ENCODE results near the gene APOA5.

APOA5 gene

GRCh38 chr11:116823031-116823843, 31.6 kb upstream of the APOA5 start, which contains the start of gene APOA4:
Gene APOA4 (minus strand): TSS chr11:116823304. CDS start chr11:116823191, 113 bp downstream.
- Histone ChIP-seq H3K4me3 (ENCODE audit: low read length) (no peak within 1 kb of the TSS), H2BK15ac (replicated peaks; ENCODE audit: low read depth) (no peak within 1 kb of the TSS), H3K9ac (ENCODE audit: low read length) (no peak within 1 kb of the TSS), H2AK5ac (ENCODE audit: low read length) (no peak within 1 kb of the TSS), H3K79me1 (ENCODE audit: low read length) (no peaks in the 10 kb centered on the region), H4K8ac (ENCODE audit: low read depth, low read length) (no peak within 1 kb of the TSS), H3K79me2 (ENCODE audit: control insufficient read depth, insufficient read depth, low read length) (no peaks in the 10 kb centered on the region), H2BK120ac (ENCODE audit: low read depth, low read length) (no peak within 1 kb of the TSS), H3K27ac (ENCODE audit: low read depth, low read length) (no peak within 1 kb of the TSS), H3K36me3 (ENCODE audit: control insufficient read depth, insufficient read depth, low read length) (no peaks in the 10 kb centered on the region), H3K27me3 (ENCODE audit: insufficient read depth, low read length, poor library complexity) (no peaks in the 10 kb centered on the region), H3K56ac (ENCODE audit: low read length) (no peak within 1 kb of the TSS), H2BK5ac (ENCODE audit: low read length) (no peak within 1 kb of the TSS), H3K4me2 (ENCODE audit: low read length) (no peak within 1 kb of the TSS), H4K5ac (ENCODE audit: low read length) (no peak within 1 kb of the TSS), H3K4me1 (ENCODE audit: control insufficient read depth, low read depth, low read length) (no peaks in the 10 kb centered on the region), H3K4ac (ENCODE audit: low read depth, low read length) (no peak within 1 kb of the TSS), H3K18ac (ENCODE audit: low read length) (no peak within 1 kb of the TSS), H3K23ac (ENCODE audit: low read length) (no peak within 1 kb of the TSS)
- no peak for DNase-seq
- no CpG with 5 or more reads among the region's 16 CpGs for WGBS (ENCODE audit: extremely low coverage, insufficient coverage, low lambda C conversion rate)

- H3K4me1 ChIP-seq (ENCODE audit: control insufficient read depth, low read depth, low read length): no peaks in the 10 kb centered on the region
- no peak overlapping the region for H3K9ac ChIP-seq (ENCODE audit: low read length)
- no peak overlapping the region for H2BK15ac ChIP-seq (replicated peaks; ENCODE audit: low read depth)
- H3K79me1 ChIP-seq (ENCODE audit: low read length): no peaks in the 10 kb centered on the region
- no peak overlapping the region for H2BK120ac ChIP-seq (ENCODE audit: low read depth, low read length)
- no peak overlapping the region for H3K56ac ChIP-seq (ENCODE audit: low read length)
- no peaks in the 10 kb centered on the region for H3K27me3 ChIP-seq (ENCODE audit: insufficient read depth, low read length, poor library complexity)
- H3K4me2 ChIP-seq (ENCODE audit: low read length): no peak overlapping the region
- H2AK5ac ChIP-seq (ENCODE audit: low read length): no peak overlapping the region
- H3K4me3 ChIP-seq (ENCODE audit: low read length): no peak overlapping the region
- no peak for DNase-seq
- no peak overlapping the region for H2BK5ac ChIP-seq (ENCODE audit: low read length)
- WGBS (ENCODE audit: extremely low coverage, insufficient coverage, low lambda C conversion rate): no CpG with 5 or more reads among the region's 5 CpGs
- no peak overlapping the region for H4K8ac ChIP-seq (ENCODE audit: low read depth, low read length)
- no peak overlapping the region for H4K5ac ChIP-seq (ENCODE audit: low read length)
- no peak overlapping the region for H3K4ac ChIP-seq (ENCODE audit: low read depth, low read length)
- H3K79me2 ChIP-seq (ENCODE audit: control insufficient read depth, insufficient read depth, low read length): no peaks in the 10 kb centered on the region
- no peak overlapping the region for H3K23ac ChIP-seq (ENCODE audit: low read length)
- no peak overlapping the region for H3K27ac ChIP-seq (ENCODE audit: low read depth, low read length)
- H3K18ac ChIP-seq (ENCODE audit: low read length): no peak overlapping the region
- H3K36me3 ChIP-seq (ENCODE audit: control insufficient read depth, insufficient read depth, low read length): no peaks in the 10 kb centered on the region
These were observed 30.9 kb upstream of the APOA5 start for GRCh38 chr11:116822575-116822974.

GRCh38 chr11:116821050-116821918, 29.6 kb upstream of the APOA5 start:
- no peak overlapping the region for H3K9ac ChIP-seq (ENCODE audit: low read length)
- H4K5ac ChIP-seq (ENCODE audit: low read length): no peak overlapping the region
- no peak overlapping the region for H2AK5ac ChIP-seq (ENCODE audit: low read length)
- no peak overlapping the region for H4K8ac ChIP-seq (ENCODE audit: low read depth, low read length)
- no peak overlapping the region for H2BK15ac ChIP-seq (replicated peaks; ENCODE audit: low read depth)
- H2BK5ac ChIP-seq (ENCODE audit: low read length): no peak overlapping the region
- WGBS (ENCODE audit: extremely low coverage, insufficient coverage, low lambda C conversion rate): no CpG with 5 or more reads among the region's 51 CpGs
- no peak overlapping the region for H3K4me3 ChIP-seq (ENCODE audit: low read length)
- no peaks in the 10 kb centered on the region for H3K4me1 ChIP-seq (ENCODE audit: control insufficient read depth, low read depth, low read length)
- H3K4me2 ChIP-seq (ENCODE audit: low read length): no peak overlapping the region
- H2BK120ac ChIP-seq (ENCODE audit: low read depth, low read length): no peak overlapping the region
- no peaks in the 10 kb centered on the region for H3K79me2 ChIP-seq (ENCODE audit: control insufficient read depth, insufficient read depth, low read length)
- no peak overlapping the region for H3K27ac ChIP-seq (ENCODE audit: low read depth, low read length)
- no peak overlapping the region for H3K56ac ChIP-seq (ENCODE audit: low read length)
- no peak overlapping the region for H3K18ac ChIP-seq (ENCODE audit: low read length)
- no peaks in the 10 kb centered on the region for H3K36me3 ChIP-seq (ENCODE audit: control insufficient read depth, insufficient read depth, low read length)
- H3K23ac ChIP-seq (ENCODE audit: low read length): no peak overlapping the region
- H3K27me3 ChIP-seq (ENCODE audit: insufficient read depth, low read length, poor library complexity): no peaks in the 10 kb centered on the region
- no peaks in the 10 kb centered on the region for H3K79me1 ChIP-seq (ENCODE audit: low read length)
- H3K4ac ChIP-seq (ENCODE audit: low read depth, low read length): no peak overlapping the region
- DNase-seq: no peak

GRCh38 chr11:116819049-116819448, 27.4 kb upstream of the APOA5 start:
- Histone ChIP-seq H3K27me3 (ENCODE audit: insufficient read depth, low read length, poor library complexity) (no peaks in the 10 kb centered on the region), H3K9ac (ENCODE audit: low read length) (no peak overlapping the region), H4K8ac (ENCODE audit: low read depth, low read length) (no peak overlapping the region), H3K23ac (ENCODE audit: low read length) (no peak overlapping the region), H3K4me2 (ENCODE audit: low read length) (no peak overlapping the region), H3K79me2 (ENCODE audit: control insufficient read depth, insufficient read depth, low read length) (no peaks in the 10 kb centered on the region), H3K79me1 (ENCODE audit: low read length) (no peaks in the 10 kb centered on the region), H2AK5ac (ENCODE audit: low read length) (no peak overlapping the region), H2BK120ac (ENCODE audit: low read depth, low read length) (no peak overlapping the region), H4K5ac (ENCODE audit: low read length) (no peak overlapping the region), H3K27ac (ENCODE audit: low read depth, low read length) (no peak overlapping the region), H3K36me3 (ENCODE audit: control insufficient read depth, insufficient read depth, low read length) (no peaks in the 10 kb centered on the region), H3K4me1 (ENCODE audit: control insufficient read depth, low read depth, low read length) (no peaks in the 10 kb centered on the region), H3K18ac (ENCODE audit: low read length) (no peak overlapping the region), H3K4me3 (ENCODE audit: low read length) (no peak overlapping the region), H2BK15ac (replicated peaks; ENCODE audit: low read depth) (no peak overlapping the region), H3K56ac (ENCODE audit: low read length) (no peak overlapping the region), H2BK5ac (ENCODE audit: low read length) (no peak overlapping the region), H3K4ac (ENCODE audit: low read depth, low read length) (no peak overlapping the region)
- no peak for DNase-seq
- WGBS (ENCODE audit: extremely low coverage, insufficient coverage, low lambda C conversion rate): no CpG with 5 or more reads among the region's 9 CpGs

- Histone ChIP-seq H4K8ac (ENCODE audit: low read depth, low read length) (no peak overlapping the region), H4K5ac (ENCODE audit: low read length) (no peak overlapping the region), H2BK120ac (ENCODE audit: low read depth, low read length) (no peak overlapping the region), H3K27me3 (ENCODE audit: insufficient read depth, low read length, poor library complexity) (no peaks in the 10 kb centered on the region), H2AK5ac (ENCODE audit: low read length) (no peak overlapping the region), H3K79me1 (ENCODE audit: low read length) (no peaks in the 10 kb centered on the region), H3K9ac (ENCODE audit: low read length) (no peak overlapping the region), H2BK15ac (replicated peaks; ENCODE audit: low read depth) (no peak overlapping the region), H3K27ac (ENCODE audit: low read depth, low read length) (no peak overlapping the region), H3K23ac (ENCODE audit: low read length) (no peak overlapping the region), H3K56ac (ENCODE audit: low read length) (no peak overlapping the region), H3K79me2 (ENCODE audit: control insufficient read depth, insufficient read depth, low read length) (no peaks in the 10 kb centered on the region), H3K4me2 (ENCODE audit: low read length) (no peak overlapping the region), H3K4me1 (ENCODE audit: control insufficient read depth, low read depth, low read length) (no peaks in the 10 kb centered on the region), H2BK5ac (ENCODE audit: low read length) (no peak overlapping the region), H3K36me3 (ENCODE audit: control insufficient read depth, insufficient read depth, low read length) (no peaks in the 10 kb centered on the region), H3K4ac (ENCODE audit: low read depth, low read length) (no peak overlapping the region), H3K18ac (ENCODE audit: low read length) (no peak overlapping the region), H3K4me3 (ENCODE audit: low read length) (no peak overlapping the region)
- DNase-seq: no peak
- no CpG with 5 or more reads among the region's 6 CpGs for WGBS (ENCODE audit: extremely low coverage, insufficient coverage, low lambda C conversion rate)
These were observed 22.8 kb upstream of the APOA5 start for GRCh38 chr11:116814502-116814901.

Data from mesendoderm (in vitro differentiated cells).